Osteocyte (in vitro differentiated cells): ENCODE results near the gene TMUB1. TPM values are rescaled to one million over a fixed set of nuclear protein-coding genes. Genes with fewer than 3 reads are reported as not detected.
A peak's percentile ranks its signal among the peaks of the same experiment; 100 is the strongest.

Experiments
- DNase-seq: peaks from one replicate; pipeline ENCODE4 v3.0.0; 2021; ENCODE audit warnings: mixed read lengths; ENCODE audit not compliant: unreplicated experiment; ENCODE audit errors: extremely low spot score
- H3K27ac Mint-ChIP-seq: one replicate; pipeline ENCODE4 v1.8.0; 2021; ENCODE audit warnings: mild to moderate bottlenecking, mixed read lengths; ENCODE audit not compliant: unreplicated experiment
- H3K27me3 Mint-ChIP-seq: one replicate; pipeline ENCODE4 v1.8.0; 2021; ENCODE audit warnings: mixed read lengths; ENCODE audit not compliant: unreplicated experiment
- H3K36me3 Mint-ChIP-seq: one replicate; pipeline ENCODE4 v1.8.0; 2021; ENCODE audit warnings: mixed read lengths; ENCODE audit not compliant: unreplicated experiment
- H3K4me1 Mint-ChIP-seq: one replicate; pipeline ENCODE4 v1.8.0; 2021; ENCODE audit warnings: mixed read lengths; ENCODE audit not compliant: unreplicated experiment
- H3K4me3 Mint-ChIP-seq: one replicate; pipeline ENCODE4 v1.8.0; 2021; ENCODE audit warnings: mild to moderate bottlenecking, moderate library complexity, mixed read lengths; ENCODE audit not compliant: unreplicated experiment
- H3K9me3 Mint-ChIP-seq: one replicate; pipeline ENCODE4 v1.8.0; 2021; ENCODE audit warnings: mixed read lengths; ENCODE audit not compliant: unreplicated experiment
- CTCF ChIP-seq: fragments of 200-600 bp; sonication (generic); IDR thresholded peaks from 2 replicates; pipeline ENCODE4 v1.5.0; 2021; ENCODE audit warnings: antibody characterized with exemption, mild to moderate bottlenecking, moderate library complexity
- total RNA-seq: library from RNA; stranded (reverse); gene quantifications from 2 replicates; pipeline ENCODE4 v1.2.1, GENCODE V29; 2021

The TMUB1 gene
- total RNA-seq, 1 donor from 2014 or later: 26.1 TPM

- peaks cover 51% of the 10 kb centered on the region for H3K4me1 Mint-ChIP-seq
- peaks cover 5% of the 10 kb centered on the region for H3K36me3 Mint-ChIP-seq
- no peak for DNase-seq
- peak overlapping the region; percentile 92 for H3K27ac Mint-ChIP-seq
- H3K4me3 Mint-ChIP-seq: peak overlapping the region; percentile 89
- no peaks in the 10 kb centered on the region for H3K9me3 Mint-ChIP-seq
- H3K27me3 Mint-ChIP-seq: no peaks in the 10 kb centered on the region
- peak; percentile 29 for TF ChIP-seq CTCF
Observed at GRCh38 chr7:151060416-151061212, 22.7 kb downstream of the TMUB1 start.

GRCh38 chr7:151060113-151060415 is 23.2 kb downstream of the TMUB1 start:
- H3K27ac Mint-ChIP-seq: peak overlapping the region; percentile 92
- TF ChIP-seq CTCF: peak; percentile 3
- no peak for DNase-seq
- peaks cover 51% of the 10 kb centered on the region for H3K4me1 Mint-ChIP-seq
- no peaks in the 10 kb centered on the region for H3K9me3 Mint-ChIP-seq
- no peaks in the 10 kb centered on the region for H3K27me3 Mint-ChIP-seq
- no peaks in the 10 kb centered on the region for H3K36me3 Mint-ChIP-seq
- H3K4me3 Mint-ChIP-seq: peak overlapping the region; percentile 89

- no peaks in the 10 kb centered on the region for H3K27me3 Mint-ChIP-seq
- H3K36me3 Mint-ChIP-seq: no peaks in the 10 kb centered on the region
- DNase-seq: no peak
- H3K4me1 Mint-ChIP-seq: peaks cover 51% of the 10 kb centered on the region
- H3K27ac Mint-ChIP-seq: peak within 1 kb of the TSS; percentile 95
- peak within 1 kb of the TSS; percentile 89 for H3K4me3 Mint-ChIP-seq
- TF ChIP-seq CTCF: peak; percentile 69
- no peaks in the 10 kb centered on the region for H3K9me3 Mint-ChIP-seq
Observed at GRCh38 chr7:151059367-151060112, 23.8 kb downstream of the TMUB1 start, which contains the start of gene SLC4A2. TSS of gene SLC4A2 (plus strand) at chr7:151059589. CDS start at chr7:151061988, 2,399 bp downstream.

DNA sequence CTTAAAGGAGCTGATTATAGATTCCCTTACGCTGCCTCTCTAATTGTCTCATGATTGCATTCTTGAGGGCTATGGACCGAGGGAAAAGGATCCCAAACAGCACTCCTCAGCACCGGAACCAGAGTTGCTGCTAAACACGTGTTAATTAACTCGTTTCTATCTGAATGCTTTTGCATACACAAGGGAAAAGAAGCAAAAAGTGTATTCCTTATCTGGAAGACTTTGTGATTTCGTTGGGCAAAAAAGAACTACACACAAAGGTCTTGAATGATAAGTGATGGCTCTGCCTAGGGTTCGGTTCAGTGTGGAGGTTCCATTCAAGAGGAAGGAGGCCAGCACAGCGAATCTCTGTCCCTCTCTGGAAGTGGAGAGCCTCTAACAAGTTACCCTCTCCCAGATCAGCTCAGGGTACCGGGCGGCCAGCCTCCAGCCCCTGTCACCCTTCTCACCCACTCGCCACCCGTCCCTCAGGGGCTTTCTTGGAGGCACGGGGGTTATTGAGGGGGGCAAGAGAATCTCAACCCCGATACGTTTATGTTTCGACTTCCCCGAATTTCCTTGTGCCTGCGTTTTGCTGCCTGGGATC is 24.4 kb downstream of the TMUB1 start:
- H3K4me3 Mint-ChIP-seq: peak overlapping the region; percentile 89
- no peak for DNase-seq
- peak overlapping the region; percentile 95 for H3K27ac Mint-ChIP-seq
- no peaks in the 10 kb centered on the region for H3K9me3 Mint-ChIP-seq
- no peaks in the 10 kb centered on the region for H3K27me3 Mint-ChIP-seq
- peaks cover 51% of the 10 kb centered on the region for H3K4me1 Mint-ChIP-seq
- H3K36me3 Mint-ChIP-seq: no peaks in the 10 kb centered on the region
- no peak for TF ChIP-seq CTCF
